Measurements from ENCODE around the gene EPHA5.

DNA sequence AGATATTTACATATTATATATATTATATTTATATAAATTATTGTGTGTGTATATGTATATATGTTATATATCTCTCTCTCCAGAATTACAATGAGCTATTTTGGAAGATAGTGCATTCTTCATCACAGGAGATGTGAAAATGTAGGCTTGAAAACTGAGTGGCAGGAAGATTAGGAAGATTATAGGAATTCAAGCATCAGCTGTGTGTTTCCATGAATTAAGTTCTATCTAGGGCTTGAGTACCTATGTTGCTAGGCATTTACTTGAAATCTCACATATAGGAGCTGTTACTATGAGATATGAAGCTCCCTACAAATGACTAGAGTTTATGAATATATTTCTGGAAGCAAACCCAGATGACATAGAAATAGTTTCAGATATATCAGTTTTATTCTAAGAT, 328.7 kb downstream of the EPHA5 start:
- TF ChIP-seq POLR2AphosphoS5 (IDR thresholded peaks at IDR 0.05; ENCODE audit: control insufficient read depth, insufficient read depth, low read depth, low read length) (no peak), FOSL1 (tag; conservative IDR thresholded peaks at IDR 0.05) (no peak), CHD2 (IDR thresholded peaks at IDR 0.05; ENCODE audit: low read depth, low read length) (no peak), KDM1A (IDR thresholded peaks at IDR 0.05) (no peak), BRCA1 (IDR thresholded peaks at IDR 0.05) (no peak), BRCA1 (CRISPR knock-in tag; IDR thresholded peaks at IDR 0.05) (no peak), RCOR1 (IDR thresholded peaks at IDR 0.05; ENCODE audit: borderline replicate concordance in 1 of 2, low read depth in 2 of 2, low read length in 2 of 2) (no peak)
- TF ChIP-seq, protein P1, sequence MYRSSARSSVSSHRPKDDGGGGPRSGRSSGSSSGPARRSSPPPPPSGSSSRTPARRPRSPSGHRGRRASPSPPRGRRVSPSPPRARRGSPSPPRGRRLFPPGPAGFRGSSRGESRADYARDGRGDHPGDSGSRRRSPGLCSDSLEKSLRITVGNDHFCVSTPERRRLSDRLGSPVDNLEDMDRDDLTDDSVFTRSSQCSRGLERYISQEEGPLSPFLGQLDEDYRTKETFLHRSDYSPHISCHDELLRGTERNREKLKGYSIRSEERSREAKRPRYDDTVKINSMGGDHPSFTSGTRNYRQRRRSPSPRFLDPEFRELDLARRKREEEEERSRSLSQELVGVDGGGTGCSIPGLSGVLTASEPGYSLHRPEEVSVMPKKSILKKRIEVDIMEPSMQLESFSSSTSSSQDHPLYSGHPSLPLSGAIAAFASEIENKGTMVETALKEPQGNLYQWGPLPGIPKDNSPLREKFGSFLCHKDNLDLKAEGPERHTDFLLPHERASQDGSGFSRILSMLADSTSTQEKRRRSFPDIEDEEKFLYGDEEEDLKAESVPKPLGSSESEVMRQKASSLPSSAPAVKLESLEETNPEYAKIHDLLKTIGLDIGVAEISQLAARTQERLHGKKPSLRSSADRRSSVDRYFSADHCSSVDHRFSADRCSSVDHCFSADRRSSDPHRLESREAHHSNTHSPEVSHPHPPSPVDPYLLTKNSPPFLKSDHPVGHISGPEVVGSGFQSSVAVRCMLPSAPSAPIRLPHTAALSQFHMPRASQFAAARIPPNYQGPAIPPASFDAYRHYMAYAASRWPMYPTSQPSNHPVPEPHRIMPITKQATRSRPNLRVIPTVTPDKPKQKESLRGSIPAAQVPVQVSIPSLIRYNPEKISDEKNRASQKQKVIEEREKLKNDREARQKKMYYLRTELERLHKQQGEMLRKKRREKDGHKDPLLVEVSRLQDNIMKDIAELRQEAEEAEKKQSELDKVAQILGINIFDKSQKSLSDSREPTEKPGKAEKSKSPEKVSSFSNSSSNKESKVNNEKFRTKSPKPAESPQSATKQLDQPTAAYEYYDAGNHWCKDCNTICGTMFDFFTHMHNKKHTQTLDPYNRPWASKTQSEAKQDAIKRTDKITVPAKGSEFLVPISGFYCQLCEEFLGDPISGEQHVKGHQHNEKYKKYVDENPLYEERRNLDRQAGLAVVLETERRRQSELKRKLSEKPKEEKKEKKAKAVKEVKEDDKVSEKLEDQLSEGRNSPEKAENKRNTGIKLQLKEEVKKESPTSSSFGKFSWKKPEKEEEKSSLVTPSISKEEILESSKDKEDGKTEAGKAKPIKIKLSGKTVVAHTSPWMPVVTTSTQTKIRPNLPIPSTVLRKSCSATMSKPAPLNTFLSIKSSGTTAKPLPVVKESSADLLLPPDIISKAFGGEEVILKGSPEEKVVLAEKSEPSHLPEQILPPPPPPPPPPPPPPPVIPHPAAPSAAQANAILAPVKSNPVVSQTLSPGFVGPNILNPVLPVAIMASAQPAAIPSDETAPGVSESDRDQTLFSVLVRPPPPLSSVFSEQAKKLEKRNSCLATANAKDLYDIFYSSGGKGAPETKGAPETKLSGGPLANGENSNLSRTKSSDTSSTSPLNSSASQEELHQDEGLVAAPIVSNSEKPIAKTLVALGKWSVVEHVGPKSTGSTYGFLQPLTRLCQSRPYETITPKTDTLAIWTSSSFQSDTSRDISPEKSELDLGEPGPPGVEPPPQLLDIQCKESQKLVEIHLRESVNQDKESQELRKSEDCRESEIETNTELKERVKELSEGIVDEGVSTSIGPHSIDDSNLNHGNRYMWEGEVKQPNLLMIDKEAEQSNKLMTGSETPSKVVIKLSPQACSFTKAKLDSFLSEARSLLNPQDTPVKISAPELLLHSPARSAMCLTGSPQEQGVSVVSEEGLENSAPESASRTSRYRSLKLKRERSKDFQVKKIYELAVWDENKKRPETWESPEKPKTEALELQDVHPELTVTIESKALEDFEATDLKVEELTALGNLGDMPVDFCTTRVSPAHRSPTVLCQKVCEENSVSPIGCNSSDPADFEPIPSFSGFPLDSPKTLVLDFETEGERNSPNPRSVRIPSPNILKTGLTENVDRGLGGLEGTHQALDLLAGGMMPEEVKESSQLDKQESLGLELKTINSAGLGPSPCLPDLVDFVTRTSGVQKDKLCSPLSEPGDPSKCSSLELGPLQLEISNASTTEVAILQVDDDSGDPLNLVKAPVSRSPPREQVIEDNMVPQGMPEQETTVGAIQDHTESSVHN (IDR thresholded peaks at IDR 0.05; ENCODE audit: borderline replicate concordance in 1 of 2, low read depth in 1 of 2) = no peak

All from K562 (cell line).